ENCODE data around the gene KLHL22.

Gene KLHL22

DNA sequence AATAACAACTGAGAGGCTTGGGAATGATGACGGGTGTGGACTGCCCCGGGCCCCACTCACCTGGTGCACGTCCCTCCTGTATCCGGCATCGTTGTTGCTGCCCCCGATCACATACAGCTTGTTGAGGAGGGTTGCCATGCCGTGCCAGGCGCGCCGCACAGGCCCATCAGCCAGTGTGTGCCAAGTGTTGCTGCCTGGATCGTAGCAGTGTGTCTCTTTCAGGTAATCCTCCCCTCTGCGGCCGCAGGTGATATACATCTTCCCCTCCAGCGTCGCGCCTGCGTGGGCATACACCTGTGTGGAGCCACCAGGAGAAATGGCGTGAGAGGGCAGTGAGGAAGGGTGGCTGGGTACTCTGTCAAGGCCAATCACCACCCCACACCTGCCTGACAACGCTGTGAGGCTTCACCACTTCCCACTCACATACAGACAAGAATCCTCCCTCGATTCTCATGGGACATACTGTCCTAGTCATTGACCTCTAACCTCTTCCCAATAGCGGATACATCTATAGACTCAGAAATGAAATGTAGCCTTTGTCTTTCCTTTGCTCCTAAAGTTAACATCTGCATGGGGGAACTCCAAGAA, 49.1 kb downstream of the KLHL22 start:
- no peak for DNase-seq (ENCODE audit: low spot score)

DNA sequence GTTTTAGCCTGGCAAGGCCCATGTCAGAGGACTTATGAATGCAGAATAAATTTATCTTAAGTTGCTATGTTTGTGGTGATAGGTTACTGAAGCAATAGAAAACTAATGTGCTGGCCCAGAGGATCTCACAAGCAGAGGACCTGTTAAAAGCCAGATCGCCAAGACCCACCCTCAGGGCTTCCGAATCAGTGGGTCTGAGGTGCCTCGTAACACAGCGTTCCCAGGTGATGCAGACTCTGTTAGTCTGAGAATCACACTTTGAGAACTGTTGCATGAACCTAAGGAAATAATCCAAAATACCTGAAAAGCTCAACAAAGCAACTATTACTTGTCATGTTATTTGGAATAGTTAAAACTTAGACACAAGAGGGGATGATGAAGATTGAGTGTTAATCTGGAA, 51.3 kb downstream of the KLHL22 start:
- DNase-seq (ENCODE audit: low spot score) = no peak

DNA sequence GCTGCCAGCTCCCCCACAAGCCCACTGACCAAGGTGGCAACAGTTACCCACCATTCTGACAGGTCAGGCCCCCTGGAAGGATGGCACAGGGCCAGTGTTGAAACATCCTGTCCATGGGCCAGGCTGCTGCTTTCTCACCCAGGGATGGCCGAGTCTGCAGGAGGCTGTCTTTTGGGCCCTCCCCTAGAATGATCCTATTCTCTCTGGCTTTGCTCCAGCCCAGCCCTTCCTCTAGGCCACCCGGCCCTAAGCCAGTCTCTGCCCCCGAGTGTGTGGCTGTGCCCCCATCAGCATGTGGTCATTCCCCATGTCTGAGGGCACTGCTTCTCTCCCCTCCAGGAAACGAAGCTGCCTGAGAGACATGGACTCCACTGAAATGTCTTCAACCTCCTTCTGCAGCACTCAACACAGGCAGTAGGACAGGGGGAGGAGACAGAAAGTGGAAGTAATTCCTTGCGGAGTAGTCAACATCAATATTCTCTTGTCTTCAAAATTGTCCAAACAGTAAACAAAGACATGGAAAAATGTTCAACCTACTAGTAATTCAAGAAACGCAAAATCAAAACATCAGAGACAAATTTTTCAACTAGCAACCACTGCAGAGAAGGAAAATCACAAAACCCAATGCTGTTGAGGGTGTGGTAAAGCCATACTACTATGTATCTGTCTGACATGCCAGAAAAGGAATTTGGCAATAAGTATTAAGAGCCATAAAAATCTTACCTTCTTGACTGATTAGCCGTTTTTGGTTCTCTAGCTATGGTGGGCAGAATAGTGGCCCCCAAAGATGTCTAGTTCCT, 52.9 kb downstream of the KLHL22 start:
- no peak for DNase-seq (ENCODE audit: low spot score)

DNA sequence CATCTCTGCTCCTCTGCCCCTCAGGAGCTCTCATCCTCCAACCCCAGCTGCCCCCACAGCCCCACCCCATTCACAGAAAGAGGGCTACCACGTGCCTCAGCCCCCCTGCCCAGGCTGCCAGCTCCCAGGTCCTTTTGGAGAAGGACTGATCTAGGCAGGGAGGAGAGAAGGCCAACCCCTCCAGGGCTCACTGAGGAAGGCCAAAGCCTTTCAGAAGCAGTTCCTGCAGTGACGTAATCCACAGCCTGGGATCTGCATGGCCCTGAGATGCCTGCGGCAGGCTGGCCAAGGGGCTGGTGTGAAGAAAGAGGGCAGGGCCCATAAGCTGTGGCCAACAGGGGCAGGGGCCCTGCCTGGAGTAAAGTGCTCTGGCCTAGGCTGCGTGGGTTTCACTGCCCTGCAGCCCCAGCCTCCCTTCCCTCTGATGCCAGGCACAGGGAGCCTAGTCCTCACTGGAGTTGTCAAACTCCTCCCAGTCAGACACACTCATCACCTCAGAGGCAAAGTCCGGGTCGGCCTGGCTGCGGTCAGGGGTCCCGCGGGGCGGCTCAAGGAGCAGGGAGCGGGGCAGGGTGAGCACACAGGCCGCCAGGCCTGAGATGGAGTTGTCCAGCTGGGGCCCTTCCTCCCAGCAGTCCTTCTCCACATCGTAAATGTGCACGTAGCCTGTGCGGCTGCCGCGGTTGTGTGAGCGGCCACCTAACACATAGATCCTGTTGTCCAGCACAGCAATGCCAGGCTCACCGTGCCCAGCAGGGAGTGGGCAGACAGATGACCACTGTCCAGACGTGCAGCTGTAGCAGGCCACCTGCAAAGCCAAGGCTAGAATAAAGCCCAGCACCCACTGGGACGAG, 53.7 kb downstream of the KLHL22 start:
- no peak for DNase-seq (ENCODE audit: low spot score)

DNA sequence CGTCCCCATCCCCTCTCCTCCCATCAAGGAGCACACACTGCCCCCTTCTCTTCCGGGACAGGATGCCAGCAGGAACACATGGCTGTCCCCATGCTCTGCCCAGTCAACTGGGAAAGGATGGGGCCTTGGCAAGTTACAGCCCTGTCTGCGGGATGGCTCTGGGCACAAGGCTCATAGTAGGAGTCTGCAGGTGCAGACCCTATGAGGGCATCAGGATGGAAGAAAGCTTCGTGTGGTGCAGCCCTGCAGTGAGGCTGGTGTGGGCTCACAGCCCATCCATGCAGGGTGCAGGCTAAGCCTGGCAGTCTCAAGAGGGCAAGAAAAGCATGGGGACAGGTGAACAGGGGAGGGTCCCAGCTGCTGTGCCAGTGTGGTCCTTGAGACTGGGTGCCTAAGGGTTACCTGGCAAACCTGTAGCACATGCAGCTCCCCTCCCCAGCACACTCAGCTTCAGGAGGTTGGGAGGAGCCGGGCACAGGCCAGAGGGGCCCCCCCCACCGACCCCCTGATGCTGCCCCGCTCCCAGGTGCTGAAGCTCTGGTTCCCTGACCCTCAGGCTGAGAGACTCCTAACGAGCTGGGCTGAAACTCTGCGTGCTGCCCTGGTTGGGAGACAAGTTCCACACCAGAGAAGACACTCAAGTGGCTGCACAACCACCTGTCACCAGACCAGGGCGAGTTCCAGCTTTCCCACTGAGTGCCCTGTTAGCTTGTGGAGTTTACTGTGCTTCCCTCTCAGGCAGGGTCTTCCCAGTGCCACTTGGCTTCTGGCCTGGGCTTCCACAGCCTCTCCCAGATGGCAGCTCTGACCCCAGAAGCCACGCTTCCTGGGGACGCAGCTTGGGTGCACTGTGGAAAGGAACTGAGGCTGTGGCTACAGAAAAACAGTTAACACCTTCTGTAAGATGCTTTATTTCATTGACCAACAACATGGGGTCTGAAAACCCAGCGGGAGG, 54.7 kb downstream of the KLHL22 start:
- DNase-seq (ENCODE audit: low spot score) = no peak

DNA sequence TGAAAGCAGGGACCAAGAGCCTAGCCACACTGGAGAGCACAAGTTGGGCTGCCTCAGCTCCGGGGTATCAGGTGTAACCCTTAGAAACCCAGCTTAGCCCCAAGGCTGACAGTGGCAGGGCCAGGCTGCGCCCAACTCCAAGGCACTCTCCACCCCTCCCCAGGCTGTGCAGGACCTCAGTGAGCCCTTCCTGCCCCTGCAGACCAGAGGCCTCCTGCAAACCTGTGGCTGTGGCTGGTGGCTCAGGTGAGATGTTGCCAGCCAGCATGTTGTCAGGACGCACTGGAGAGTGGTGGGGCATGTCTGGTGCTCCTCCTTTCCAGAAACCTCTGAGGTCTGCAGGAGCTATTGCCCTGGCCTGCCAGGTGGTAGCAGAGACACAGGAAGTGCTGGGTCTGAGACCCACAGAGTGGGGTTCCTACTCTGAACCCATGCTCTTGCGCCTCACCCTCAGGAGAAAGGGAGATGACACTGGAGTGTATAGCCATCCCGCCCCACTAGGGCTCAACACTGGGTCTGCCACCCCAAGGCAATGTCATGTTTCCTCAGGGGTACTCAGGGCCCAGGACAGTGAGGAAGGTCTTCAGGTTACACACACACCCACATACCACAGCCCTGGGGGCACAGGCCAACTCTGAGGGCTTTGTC, 55.5 kb downstream of the KLHL22 start:
- DNase-seq (ENCODE audit: low spot score) = no peak

DNA sequence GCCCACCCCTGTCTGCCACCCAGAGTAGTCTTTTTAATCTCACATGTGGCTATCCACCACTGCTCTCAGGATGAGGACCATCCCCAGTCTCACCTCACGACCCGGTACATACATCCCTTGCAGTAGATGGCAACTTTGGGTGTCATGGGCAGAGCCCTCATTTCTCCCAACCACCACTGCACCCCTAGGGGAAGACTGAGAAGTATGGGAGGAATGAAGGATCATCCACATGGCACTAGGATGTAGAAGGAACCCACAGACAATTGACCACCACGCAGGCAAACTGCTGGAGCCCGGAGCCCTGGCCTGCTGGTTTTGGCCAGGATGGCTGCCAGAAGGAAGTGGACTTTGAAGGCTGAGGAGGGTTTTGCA, 56.1 kb downstream of the KLHL22 start:
- no peak for DNase-seq (ENCODE audit: low spot score)

DNA sequence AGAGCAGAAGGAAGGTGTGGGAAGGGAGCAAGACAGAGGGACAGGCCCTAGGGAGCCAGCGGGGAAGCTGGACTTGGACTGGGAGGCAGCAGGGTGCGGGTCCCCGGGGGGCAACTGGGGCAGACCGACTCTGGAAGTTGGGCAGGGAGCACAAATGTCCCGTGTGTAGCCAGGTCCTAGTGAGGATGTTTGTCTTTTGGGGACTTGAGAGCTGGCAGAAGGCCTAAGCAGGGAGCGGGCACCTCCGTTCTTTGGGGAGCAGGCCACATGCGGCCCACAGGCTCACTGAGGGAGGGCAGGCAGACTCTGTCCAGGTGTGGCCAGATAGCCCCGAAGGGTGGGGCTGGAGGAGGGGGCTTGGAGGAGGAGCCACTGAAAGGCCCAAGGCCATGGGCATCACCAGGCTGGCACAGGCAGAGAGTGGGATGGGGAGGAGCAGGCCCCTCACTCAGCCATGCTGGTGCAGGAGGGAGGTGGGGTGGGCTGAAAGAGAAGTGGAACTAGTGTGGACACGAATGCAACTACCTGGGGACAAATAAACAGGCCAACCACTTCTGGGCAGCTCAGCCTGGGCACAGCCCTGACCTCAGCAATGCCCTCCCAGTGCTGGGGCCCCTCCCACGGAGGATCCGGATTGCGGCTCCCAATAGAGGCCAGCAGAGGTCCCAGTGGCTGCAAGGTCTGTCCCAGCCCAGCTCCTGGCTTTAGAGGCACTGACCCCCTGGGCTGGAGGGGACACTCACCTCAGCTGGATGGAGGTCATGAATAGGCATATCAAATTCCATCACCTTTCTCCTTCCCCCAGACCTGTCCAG, 56.7 kb downstream of the KLHL22 start:
- no peak for DNase-seq (ENCODE audit: low spot score)

DNA sequence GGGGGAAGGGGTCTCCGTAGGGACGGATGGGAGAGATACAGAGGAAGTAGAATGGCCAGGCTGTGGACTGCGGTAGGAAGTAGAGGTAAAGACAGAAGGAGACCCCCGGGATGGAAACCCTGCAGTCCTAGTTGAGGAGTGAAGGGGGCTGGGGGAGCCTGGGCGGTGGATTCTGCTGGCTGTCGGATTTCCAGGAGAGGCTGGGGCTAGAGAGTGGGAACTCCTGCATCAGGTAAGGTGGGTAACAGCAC, 57.2 kb downstream of the KLHL22 start:
- no peak for DNase-seq (ENCODE audit: low spot score)

DNA sequence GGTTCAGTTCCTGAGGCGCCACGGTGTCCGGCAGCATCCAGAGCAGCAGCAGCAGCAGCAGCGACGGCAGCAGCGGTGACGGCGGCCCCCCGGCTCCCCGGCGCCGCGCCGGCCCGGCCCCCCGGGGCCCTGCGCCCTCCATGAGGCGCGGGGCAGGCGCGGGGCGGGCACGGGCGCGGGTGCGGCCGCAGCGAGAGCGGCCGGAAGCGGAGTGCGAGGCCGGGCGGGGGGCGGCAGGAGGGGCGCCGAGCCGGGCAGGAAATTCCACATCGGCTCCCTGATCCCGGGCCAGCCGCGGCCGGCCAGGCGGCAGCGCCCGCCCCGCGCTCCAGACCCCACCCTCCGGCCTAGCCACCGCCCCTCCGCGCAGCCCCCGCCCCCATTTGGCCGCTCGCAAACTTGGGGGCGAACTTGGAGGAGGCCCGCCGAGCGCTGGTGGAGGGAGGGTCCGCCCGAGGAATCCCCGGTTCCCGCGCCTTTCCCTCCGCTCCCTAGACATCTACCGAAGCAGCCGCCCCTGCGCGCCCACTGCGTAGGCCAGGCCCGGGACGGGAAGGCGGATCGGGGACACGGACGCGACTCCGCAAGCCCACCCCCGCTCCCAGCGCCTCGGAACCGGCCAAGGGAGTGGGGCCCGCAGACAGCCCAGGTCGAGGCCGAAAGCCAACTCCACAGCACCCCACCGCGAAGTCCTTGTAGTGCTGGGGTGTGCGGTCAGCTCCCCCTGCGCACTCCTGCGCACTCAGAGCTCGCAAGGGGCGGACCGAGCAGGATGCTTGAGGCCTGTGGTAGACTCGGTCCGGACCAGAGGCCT, 57.8 kb downstream of the KLHL22 start, which contains the start of gene SCARF2:
Gene SCARF2, minus strand, starts transcription at position 213 of the 814 bp plus-strand sequence. Its CDS starts 71 bp downstream, at position 142.
- no peak for DNase-seq (ENCODE audit: low spot score)

DNA sequence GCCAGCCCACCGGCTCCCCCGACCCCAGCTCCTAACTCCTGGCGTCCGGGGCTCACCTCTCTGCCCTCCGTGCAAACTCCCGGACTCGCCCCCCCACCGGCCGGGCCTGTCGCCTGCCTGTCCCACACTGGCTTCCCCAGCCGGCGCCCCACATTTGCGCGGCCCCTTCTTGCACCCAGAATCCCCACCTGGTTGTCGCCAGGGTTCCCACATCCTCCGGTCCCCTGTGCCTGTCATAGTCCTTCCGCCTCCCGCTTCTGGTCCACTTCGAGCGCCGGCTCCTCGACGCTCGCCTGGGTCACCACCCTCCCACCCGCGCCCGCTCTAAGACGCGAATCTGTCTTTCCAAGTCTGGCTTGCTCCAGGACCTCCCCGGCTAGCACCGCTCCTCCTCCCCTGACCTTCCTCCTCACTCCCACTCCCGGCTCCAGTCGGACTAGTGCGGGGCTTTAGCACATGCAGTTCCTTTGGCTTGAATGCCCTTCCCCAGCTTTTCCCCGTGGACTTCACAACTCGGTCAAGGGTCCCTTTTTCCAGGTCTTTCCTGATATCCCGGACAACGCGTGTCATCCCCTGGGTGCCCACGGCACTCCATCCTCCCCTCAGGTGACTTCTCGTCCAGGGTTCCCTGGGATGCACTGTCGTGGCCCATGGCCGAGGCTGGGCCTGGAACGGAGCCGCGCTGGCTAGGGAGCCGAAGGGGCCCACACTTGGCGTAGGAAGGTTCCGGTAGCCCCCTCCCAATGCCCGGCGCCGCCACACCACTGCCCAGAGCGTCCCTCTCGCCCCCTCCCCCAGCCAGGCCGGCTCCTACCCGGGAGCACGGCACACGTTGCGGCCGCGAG, 58.6 kb downstream of the KLHL22 start:
- DNase-seq (ENCODE audit: low spot score) = no peak

DNA sequence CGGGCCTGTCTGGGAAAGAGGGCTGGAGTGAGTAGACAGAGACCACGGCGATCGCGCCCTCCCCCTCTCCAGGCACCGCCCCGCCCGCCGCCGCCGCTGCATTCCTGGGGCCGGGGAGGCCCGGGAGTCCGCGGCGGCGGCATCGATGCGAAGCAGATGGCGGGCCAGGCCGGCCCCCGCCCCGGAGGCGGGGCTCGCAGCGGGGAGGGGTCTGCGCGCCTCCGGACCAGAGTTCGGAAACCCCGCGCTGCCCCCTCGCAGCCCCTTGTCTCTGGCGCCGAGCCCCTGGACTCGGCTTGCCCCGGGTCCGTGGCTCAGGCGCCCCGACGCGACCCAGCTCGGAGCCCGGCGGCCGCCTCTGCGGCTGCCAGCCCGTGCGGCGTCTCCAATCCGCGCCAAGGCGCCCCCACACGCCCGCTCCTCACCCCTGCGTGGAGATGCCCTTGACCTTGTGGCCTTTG, 59.3 kb downstream of the KLHL22 start:
- DNase-seq (ENCODE audit: low spot score) = no peak

DNA sequence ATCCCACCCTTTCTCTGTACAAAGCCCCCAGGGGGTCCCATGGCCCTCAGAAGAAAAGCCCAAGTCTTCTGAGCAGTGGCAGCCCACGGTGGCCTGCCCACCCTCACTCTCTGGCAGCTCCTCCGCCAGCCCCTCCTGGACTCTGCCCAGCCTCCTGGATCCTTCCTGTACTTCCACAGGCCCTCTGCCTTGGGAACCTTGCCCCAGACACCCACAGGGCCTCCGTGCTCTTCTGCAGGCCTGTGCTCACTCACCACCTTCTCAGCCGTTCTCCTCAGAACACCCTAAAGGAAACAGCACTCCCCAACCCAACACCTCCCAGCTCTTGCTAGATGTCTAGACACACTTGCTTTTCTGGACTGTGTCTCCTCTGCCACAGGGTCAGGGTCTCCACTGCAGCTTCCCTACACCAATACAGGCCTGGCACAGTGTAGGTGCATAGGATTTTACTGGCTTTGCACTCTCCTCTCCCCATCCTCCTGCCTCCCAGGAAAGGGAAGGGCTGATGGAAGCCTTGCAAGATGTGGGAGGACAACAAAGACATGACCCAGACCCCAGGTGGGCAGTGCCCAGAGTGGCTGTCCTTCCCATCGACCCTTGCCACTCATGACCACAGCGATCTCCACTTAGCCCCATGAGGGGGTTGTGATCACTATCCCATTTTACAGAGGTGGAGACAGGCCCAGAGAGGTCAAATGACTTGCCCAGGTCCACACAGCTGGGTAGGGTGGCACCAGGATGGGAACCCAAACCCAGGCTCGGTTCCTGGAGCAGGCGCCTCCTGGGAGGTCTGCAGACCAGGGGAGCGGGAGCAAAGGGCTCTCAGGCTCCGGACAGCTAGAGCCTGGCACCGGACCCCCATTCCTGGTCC, 59.9 kb downstream of the KLHL22 start:
- DNase-seq (ENCODE audit: low spot score) = no peak

DNA sequence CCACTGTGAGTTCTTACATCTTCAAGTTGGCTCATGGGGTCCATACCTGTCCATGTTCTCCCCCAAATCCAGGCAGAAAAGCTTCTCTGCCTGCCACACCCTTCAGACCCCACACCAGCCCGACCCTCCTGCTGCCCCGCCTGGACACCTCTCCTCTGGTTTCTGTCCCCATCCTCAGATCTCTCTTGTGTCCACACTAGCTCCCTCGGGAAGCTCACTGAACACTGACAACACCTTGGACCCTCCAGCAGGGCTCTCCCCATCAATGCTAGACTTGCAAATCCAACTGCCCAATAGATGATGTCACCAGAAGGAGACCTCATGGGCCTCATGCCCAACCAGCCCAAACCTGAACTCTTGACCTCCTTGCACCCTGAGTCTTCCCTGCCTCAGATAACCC, 60.8 kb downstream of the KLHL22 start:
- DNase-seq (ENCODE audit: low spot score) = no peak

DNA sequence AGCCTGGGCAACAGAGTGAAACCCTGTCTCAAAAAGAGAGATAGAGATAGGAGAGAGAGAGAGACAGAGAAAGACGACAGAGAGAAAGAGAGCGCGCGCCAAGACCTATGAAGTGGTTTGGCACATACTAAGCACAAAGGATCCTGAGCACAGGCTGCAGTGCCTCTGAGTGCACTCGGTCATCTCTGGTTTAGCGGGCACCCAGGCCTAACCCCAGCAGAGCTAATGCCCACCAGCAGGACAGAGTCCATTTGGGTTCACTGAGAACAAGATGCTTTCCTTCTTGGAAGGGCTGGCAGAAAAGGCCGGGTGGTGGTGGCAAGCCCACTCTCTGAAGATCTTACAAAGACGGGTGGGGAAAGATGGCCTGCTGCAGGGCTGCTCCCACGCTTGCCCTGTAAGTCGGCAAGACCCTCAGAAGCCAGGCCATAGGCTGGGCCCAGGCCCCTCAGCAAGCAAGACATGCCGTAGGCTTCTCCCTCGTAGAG, 61.3 kb downstream of the KLHL22 start:
- no peak for DNase-seq (ENCODE audit: low spot score)

DNA sequence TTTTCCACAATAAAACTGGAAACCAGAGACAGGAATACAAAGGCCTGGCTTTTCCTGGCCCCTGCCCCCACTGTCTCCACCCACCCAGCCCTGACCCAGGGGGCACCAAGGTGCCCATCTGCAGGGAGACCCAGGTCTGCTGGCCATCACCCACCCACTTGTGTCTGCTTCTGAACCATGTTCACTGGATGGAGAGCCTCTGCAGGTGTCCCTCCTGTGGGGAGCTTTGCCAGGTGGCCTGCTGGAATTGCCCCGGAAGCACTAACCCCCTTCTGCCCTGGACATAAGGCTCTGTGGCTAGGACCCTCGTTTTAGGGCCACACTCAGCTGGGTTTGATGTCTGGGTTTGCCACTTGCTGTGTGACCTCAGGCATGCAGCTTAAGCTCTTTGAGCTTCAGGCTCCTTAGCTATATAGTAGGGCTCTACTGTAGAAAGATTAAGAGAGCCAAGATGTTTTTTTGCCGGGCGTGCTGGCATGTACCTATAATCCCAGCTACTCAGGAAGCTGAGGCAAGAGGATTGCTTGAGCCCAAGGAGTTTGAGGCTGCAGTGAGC, 61.8 kb downstream of the KLHL22 start:
- no peak for DNase-seq (ENCODE audit: low spot score)

DNA sequence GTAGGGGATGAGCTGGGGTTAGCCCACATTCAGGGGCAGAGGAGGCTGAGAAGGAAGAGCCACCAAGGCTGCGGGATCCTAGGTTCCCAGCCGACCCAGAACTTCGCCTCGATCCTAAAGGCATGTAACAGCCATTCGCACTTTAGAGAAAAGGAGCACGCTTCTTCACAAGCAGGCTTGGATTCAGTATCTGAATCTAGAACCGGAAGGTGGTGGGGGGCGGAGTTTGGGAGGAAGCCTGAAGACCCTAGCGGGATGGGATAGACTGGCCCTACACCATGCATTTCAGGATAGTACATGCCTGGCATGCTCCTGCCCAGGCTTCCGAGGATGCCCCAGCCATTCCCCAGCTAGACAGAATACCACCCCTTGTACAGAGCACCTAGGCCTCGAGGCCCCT, 62.4 kb downstream of the KLHL22 start:
- no peak for DNase-seq (ENCODE audit: low spot score)
